A549 (cell line): Measurements from ENCODE around the gene PLD3. TPM values are rescaled to one million over a fixed set of nuclear protein-coding genes. Genes with fewer than 3 reads are reported as not detected.

Source experiments
- ATAC-seq, 2 experiments: fragments of 200-7000 bp in 1 of 2; fragments of >200 bp in 1 of 2; cut with Nextera tagmentation in 1 of 2; cut with Tn5 transposase in 1 of 2; 3 replicates each; pipeline versions ENCODE4 v1.8.0 to v1.9.1; 2018 to 2020; ENCODE audit warnings: mild to moderate bottlenecking in 1 of 2, moderate library complexity in 1 of 2
- CTCF ChIA-PET: fragments of 300-600 bp; sonication (Branson Sonifier 250); formaldehyde crosslinking; extraction: SDS; loops from one replicate; lab custom pipeline; 2021; ENCODE audit warnings: antibody characterized with exemption, inconsistent platforms; lab: Yijun Ruan, JAX
- POLR2A ChIA-PET: fragments of 350-600 bp; formaldehyde crosslinking; extraction: SDS; loops from one replicate; lab custom pipeline; 2021; ENCODE audit warnings: antibody characterized with exemption, inconsistent platforms; lab: Yijun Ruan, JAX
- DNase-seq, 2 experiments: peaks; one replicate each; pipeline versions ENCODE4 v3.0.0 to v3.0.0-alpha.2; 2011 to 2016; ENCODE audit warnings: low read depth in 1 of 2, low spot score in 1 of 2
- FAIRE-seq: peaks from 2 replicates; lab custom pipeline; 2011; peaks lifted over from hg19 to GRCh38; lab: Jason Lieb, UNC
- H3K27ac ChIP-seq, 2 experiments: fragments of >200 bp; sonication (Bioruptor Twin); formaldehyde crosslinking; 3 replicates each; pipeline ENCODE4 v1.5.1; 2016 to 2017
- H3K4me1 ChIP-seq: fragments of >200 bp; sonication (Bioruptor Twin); formaldehyde crosslinking; 3 replicates; pipeline ENCODE4 v1.6.1; 2016
- H3K4me2 ChIP-seq: fragments of >200 bp; sonication (Bioruptor Twin); formaldehyde crosslinking; 3 replicates; pipeline ENCODE4 v1.6.1; 2016
- H3K4me3 ChIP-seq: fragments of >200 bp; sonication (Bioruptor Twin); formaldehyde crosslinking; 3 replicates; pipeline ENCODE4 v1.5.1; 2016
- H3K9me3 ChIP-seq: fragments of >200 bp; sonication (Bioruptor Twin); formaldehyde crosslinking; 3 replicates; pipeline ENCODE4 v1.6.1; 2016
- BCL3 ChIP-seq: fragments of >200 bp; sonication (Bioruptor Twin); formaldehyde crosslinking; IDR thresholded peaks from 3 replicates; pipeline ENCODE4 v1.6.1; 2016
- CBX2 ChIP-seq: fragments of 200-600 bp; sonication (generic); IDR thresholded peaks from 2 replicates; pipeline ENCODE4 v1.6.1; 2016; ENCODE audit warnings: low read depth, mild to moderate bottlenecking, borderline replicate concordance
- CBX8 ChIP-seq: fragments of 200-600 bp; sonication (generic); IDR thresholded peaks from 2 replicates; pipeline ENCODE4 v1.6.1; 2016
- CHD2 ChIP-seq: fragments of 150-350 bp; IDR thresholded peaks from 2 replicates; pipeline ENCODE4 v1.6.1; 2014; ENCODE audit warnings: low read length; ENCODE audit not compliant: partially characterized antibody
- EHF ChIP-seq: fragments of 250-450 bp; sonication (Bioruptor Pico); IDR thresholded peaks from 2 replicates; pipeline ENCODE4 v1.5.0; 2020; ENCODE audit warnings: mild to moderate bottlenecking
- ELK1 ChIP-seq: fragments of 150-350 bp; IDR thresholded peaks from 2 replicates; pipeline ENCODE4 v1.6.1; 2014; ENCODE audit warnings: low read depth, mild to moderate bottlenecking, low read length
- EP300 ChIP-seq, 2 experiments: fragments of >200 bp; sonication (Bioruptor Twin); formaldehyde crosslinking; IDR thresholded peaks; 2 replicates in 1 of 2; 3 replicates in 1 of 2; pipeline ENCODE4 v1.6.1; 2016 to 2017
- FOSL2 ChIP-seq, 2 experiments: fragments of 450-650 bp in 1 of 2; fragments of >200 bp in 1 of 2; sonication (Bioruptor Twin) in 1 of 2; formaldehyde crosslinking; IDR thresholded peaks; 2 replicates each; pipeline versions ENCODE4 v1.5.0 to v1.6.1; 2016 to 2020; ENCODE audit warnings: mild to moderate bottlenecking in 1 of 2, moderate library complexity in 1 of 2
- GATA3 ChIP-seq: IDR thresholded peaks from 2 replicates; pipeline ENCODE4 v1.6.1; 2012; ENCODE audit warnings: borderline replicate concordance
- HDAC2 ChIP-seq: fragments of 200-600 bp; sonication (generic); IDR thresholded peaks from 2 replicates; pipeline ENCODE4 v1.6.1; 2016
- HEYL ChIP-seq: fragments of 250-450 bp; sonication (Bioruptor Pico); IDR thresholded peaks from 2 replicates; pipeline ENCODE4 v1.8.0; 2021; ENCODE audit warnings: mild to moderate bottlenecking, moderate library complexity
- KDM5A ChIP-seq: fragments of 200-600 bp; sonication (generic); IDR thresholded peaks from 2 replicates; pipeline ENCODE4 v1.6.1; 2016; ENCODE audit warnings: antibody characterized with exemption, mild to moderate bottlenecking
- MAZ ChIP-seq: fragments of 150-350 bp; IDR thresholded peaks from 2 replicates; pipeline ENCODE4 v1.6.1; 2014; ENCODE audit warnings: antibody characterized with exemption, low read depth, low read length, borderline replicate concordance
- NFE2L2 ChIP-seq: fragments of 150-350 bp; conservative IDR thresholded peaks from 2 replicates; pipeline ENCODE4 v1.6.1; 2014; ENCODE audit warnings: low read length
- NPAS2 ChIP-seq: fragments of 250-450 bp; sonication (Bioruptor Pico); IDR thresholded peaks from 2 replicates; pipeline ENCODE4 v1.8.0; 2022; ENCODE audit warnings: mild to moderate bottlenecking, moderate library complexity, borderline replicate concordance
- NR3C1 ChIP-seq: fragments of >200 bp; sonication (Bioruptor Twin); formaldehyde crosslinking; IDR thresholded peaks from 3 replicates; pipeline ENCODE4 v1.6.1; 2017
- PBX3 ChIP-seq: IDR thresholded peaks from 2 replicates; pipeline ENCODE4 v1.6.1; 2012
- POLR2AphosphoS2 ChIP-seq: conservative IDR thresholded peaks from 2 replicates; pipeline ENCODE4 v1.6.1; 2012; ENCODE audit warnings: low read length, improper control_type of control experiment, inconsistent platforms
- RARB ChIP-seq: fragments of 250-450 bp; sonication (Bioruptor Pico); IDR thresholded peaks from 2 replicates; pipeline ENCODE4 v1.8.0; 2021; ENCODE audit warnings: mild to moderate bottlenecking, moderate library complexity
- RFX5 ChIP-seq: fragments of 450-650 bp; IDR thresholded peaks from 2 replicates; pipeline ENCODE4 v1.7.1; 2014; ENCODE audit warnings: antibody characterized with exemption, mild to moderate bottlenecking, moderate library complexity
- SREBF2 ChIP-seq: fragments of 450-650 bp; IDR thresholded peaks from 2 replicates; pipeline ENCODE4 v1.6.1; 2014; ENCODE audit warnings: mild to moderate bottlenecking, moderate library complexity
- TP53 ChIP-seq: fragments of 250-450 bp; sonication (Bioruptor Pico); IDR thresholded peaks from 2 replicates; pipeline ENCODE4 v1.5.0; 2021; ENCODE audit warnings: mild to moderate bottlenecking, moderate library complexity
- USF2 ChIP-seq: fragments of 450-650 bp; IDR thresholded peaks from 2 replicates; pipeline ENCODE4 v1.6.1; 2014; ENCODE audit warnings: antibody characterized with exemption
- ZC3H11A ChIP-seq: fragments of 450-650 bp; IDR thresholded peaks from 2 replicates; pipeline ENCODE4 v1.6.1; 2014; ENCODE audit warnings: antibody characterized with exemption, mild to moderate bottlenecking
- WGBS: methylation state at CpG from one replicate; pipeline ENCODE4 v1.1.6; 2017; ENCODE audit errors: missing lambda C conversion rate; 5-methylcytosine and 5-hydroxymethylcytosine counted together
- polyA plus RNA-seq, 4 experiments: library from polyadenylated mRNA; depleted of rRNA in 3 of 4; stranded (reverse); fragments of >200 nt; fragmentation: RNase III in 1 of 4; extraction: RNeasy Plus Mini Kit Qiagen cat#74134 plus additional on column Dnase treatment in 1 of 4; gene quantifications; 2 replicates in 3 of 4; 3 replicates in 1 of 4; pipeline ENCODE4 v1.2.3, GENCODE V29; 2011 to 2017
- TF ChIP-seq, protein P1 (sequence below): fragments of 250-450 bp; sonication (Bioruptor Pico); IDR thresholded peaks from 2 replicates; pipeline ENCODE4 v1.5.0; 2021; ENCODE audit warnings: mild to moderate bottlenecking, moderate library complexity, borderline replicate concordance
- TF ChIP-seq, protein P2 (sequence below): fragments of 250-450 bp; sonication (Bioruptor Pico); IDR thresholded peaks from 2 replicates; pipeline ENCODE4 v1.5.0; 2020; ENCODE audit warnings: low read depth, mild to moderate bottlenecking, moderate library complexity

Gene PLD3
- polyA plus RNA-seq, 2 of the 4 experiments (the other 2 are of a cell fraction), result 265 to 290 TPM

- no peak overlapping the region for H3K4me2 ChIP-seq
- 88% methylated on average over 7 of the region's 7 CpGs for WGBS
- POLR2A ChIA-PET, result no interaction called here
- TF ChIP-seq CBX8, result no peak
- no peak for TF ChIP-seq HEYL (CRISPR knock-in tag)
- no peak for TF ChIP-seq MAZ
- no peak for TF ChIP-seq EP300 (IDR thresholded peaks at IDR 0.05)
- TF ChIP-seq, protein P1, sequence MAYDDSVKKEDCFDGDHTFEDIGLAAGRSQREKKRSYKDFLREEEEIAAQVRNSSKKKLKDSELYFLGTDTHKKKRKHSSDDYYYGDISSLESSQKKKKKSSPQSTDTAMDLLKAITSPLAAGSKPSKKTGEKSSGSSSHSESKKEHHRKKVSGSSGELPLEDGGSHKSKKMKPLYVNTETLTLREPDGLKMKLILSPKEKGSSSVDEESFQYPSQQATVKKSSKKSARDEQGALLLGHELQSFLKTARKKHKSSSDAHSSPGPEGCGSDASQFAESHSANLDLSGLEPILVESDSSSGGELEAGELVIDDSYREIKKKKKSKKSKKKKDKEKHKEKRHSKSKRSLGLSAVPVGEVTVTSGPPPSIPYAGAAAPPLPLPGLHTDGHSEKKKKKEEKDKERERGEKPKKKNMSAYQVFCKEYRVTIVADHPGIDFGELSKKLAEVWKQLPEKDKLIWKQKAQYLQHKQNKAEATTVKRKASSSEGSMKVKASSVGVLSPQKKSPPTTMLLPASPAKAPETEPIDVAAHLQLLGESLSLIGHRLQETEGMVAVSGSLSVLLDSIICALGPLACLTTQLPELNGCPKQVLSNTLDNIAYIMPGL (CRISPR knock-in tag), result no peak
- no peak for TF ChIP-seq FOSL2 (IDR thresholded peaks at IDR 0.05)
- TF ChIP-seq FOSL2 (CRISPR knock-in tag; IDR thresholded peaks at IDR 0.05), result no peak
- no peak for TF ChIP-seq KDM5A
- no peak for TF ChIP-seq ZC3H11A
- no peak for TF ChIP-seq SREBF2
- no peak for TF ChIP-seq RARB
- no peak for TF ChIP-seq USF2
- TF ChIP-seq GATA3, result no peak
- TF ChIP-seq RFX5, result no peak
- ATAC-seq (no peak), DNase-seq (no peak), FAIRE-seq (no peak)
- CTCF ChIA-PET, result interaction anchor here (0.7 to 12.0 kb wide), 6 partner anchors 11 to 314 kb away, joined by 3 to 142 read pairs (median 4); no protein-coding TSS in a partner anchor
- no peaks in the 10 kb centered on the region for H3K4me1 ChIP-seq
- H3K27ac ChIP-seq, result no peak overlapping the region
- H3K9me3 ChIP-seq, result no peaks in the 10 kb centered on the region
- H3K4me3 ChIP-seq, result no peak overlapping the region
Measured at GRCh38 chr19:40320558-40320935, 27.9 kb upstream of the PLD3 start.

DNA sequence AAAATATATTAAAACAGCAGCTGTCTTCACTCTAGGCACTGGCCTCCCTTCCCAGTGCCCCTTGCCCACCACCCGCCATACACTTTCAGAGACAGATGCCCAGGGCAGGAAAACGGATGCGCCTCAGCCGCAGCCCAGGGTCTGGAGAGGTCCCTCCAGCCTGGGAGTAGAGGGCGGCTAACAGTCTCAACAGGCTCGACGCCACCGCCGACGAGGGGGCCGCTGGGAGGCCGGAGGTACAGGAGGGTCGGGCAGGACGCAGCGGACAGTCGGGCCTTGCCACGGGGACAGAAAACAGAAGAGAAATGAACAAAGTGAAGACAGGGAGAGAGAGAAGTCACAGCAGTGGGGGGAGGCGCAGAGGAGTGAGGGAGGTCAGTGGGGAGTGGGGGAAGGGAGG, 27.4 kb upstream of the PLD3 start:
- no peak for TF ChIP-seq CHD2
- TF ChIP-seq, protein P2, sequence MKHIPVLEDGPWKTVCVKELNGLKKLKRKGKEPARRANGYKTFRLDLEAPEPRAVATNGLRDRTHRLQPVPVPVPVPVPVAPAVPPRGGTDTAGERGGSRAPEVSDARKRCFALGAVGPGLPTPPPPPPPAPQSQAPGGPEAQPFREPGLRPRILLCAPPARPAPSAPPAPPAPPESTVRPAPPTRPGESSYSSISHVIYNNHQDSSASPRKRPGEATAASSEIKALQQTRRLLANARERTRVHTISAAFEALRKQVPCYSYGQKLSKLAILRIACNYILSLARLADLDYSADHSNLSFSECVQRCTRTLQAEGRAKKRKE, result no peak
- TF ChIP-seq, all 56 proteins: peak for 0
- no peak for FAIRE-seq

DNA sequence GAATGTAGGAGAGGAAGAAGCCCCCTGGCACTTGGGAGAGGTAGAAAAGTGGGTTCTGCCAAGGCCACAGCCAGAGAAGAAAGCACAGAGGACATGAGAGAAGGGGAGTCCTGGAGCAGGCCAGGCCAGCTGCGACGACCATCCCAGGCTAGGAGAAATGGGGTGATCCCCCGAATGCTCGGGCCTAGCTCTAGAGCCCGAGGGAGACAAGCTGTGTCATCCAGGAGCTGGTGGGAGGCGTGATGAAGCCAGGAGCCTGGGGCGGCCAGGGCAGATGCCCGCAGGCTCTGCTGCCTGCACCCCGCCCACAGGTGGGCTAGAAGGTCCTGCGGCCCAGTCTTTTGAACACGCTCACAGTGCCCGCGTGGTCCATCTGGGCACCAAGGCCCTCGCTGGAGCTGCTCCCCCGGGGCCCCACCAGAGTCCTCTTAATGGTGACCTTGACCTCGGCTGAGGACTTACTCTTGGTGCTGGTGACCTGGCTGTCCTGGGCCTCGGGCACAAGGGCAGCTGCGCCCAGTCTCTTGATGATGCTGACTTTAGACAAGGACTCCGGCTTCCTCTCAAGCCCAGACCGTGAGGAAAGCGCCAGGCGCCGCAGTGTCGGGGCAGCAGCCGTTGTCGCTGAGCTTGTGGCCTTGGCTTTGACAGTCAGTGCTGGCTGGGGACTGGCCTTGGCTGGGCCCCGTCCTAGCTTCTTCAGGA, 26.8 kb upstream of the PLD3 start:
- no peak for DNase-seq
- Histone ChIP-seq H3K4me3 (no peak overlapping the region), H3K9me3 (no peaks in the 10 kb centered on the region), H3K4me1 (no peaks in the 10 kb centered on the region), H3K27ac (no peak overlapping the region), H3K4me2 (no peak overlapping the region)
- ChIA-PET CTCF (interaction anchor here (0.6 to 12.0 kb wide), 12 partner anchors 9 to 1249 kb away, joined by 3 to 142 read pairs (median 3); no protein-coding TSS in a partner anchor), POLR2A (no interaction called here)
- 93% methylated on average over 27 of the region's 27 CpGs for WGBS
- no peak for FAIRE-seq
- no peak; a peak in 1 of 6 replicates for ATAC-seq
- TF ChIP-seq HEYL (CRISPR knock-in tag) (no peak), CBX2 (no peak), HDAC2 (no peak), EHF (CRISPR knock-in tag) (no peak), NR3C1 (no peak), NPAS2 (CRISPR knock-in tag) (no peak), TP53 (CRISPR knock-in tag) (no peak), PBX3 (no peak), NFE2L2 (no peak), RARB (no peak), POLR2AphosphoS2 (no peak), ELK1 (no peak), USF2 (no peak), BCL3 (no peak)

More for the DNA sequence above, 27.4 kb upstream of the PLD3 start:
- no peak overlapping the region for H3K27ac ChIP-seq
- 95% methylated on average over 18 of the region's 18 CpGs for WGBS
- POLR2A ChIA-PET, result no interaction called here
- DNase-seq (no peak), ATAC-seq (no peak)
- H3K9me3 ChIP-seq, result no peaks in the 10 kb centered on the region
- CTCF ChIA-PET, result interaction anchor here (0.6 to 12.0 kb wide), 5 partner anchors 15 to 1249 kb away, joined by 3 to 142 read pairs (median 3); no protein-coding TSS in a partner anchor
- H3K4me2 ChIP-seq, result no peak overlapping the region
- H3K4me3 ChIP-seq, result no peak overlapping the region
- H3K4me1 ChIP-seq, result no peaks in the 10 kb centered on the region
